Measurements from ENCODE around the gene DPH5.

- no peak for TF ChIP-seq CTCF (IDR thresholded peaks at IDR 0.05)
- no peak for TF ChIP-seq POLR2A (IDR thresholded peaks at IDR 0.05)
Observed at GRCh38 chr1:100943533-100943932, 82.1 kb downstream of the DPH5 start.
